C4-2B (cell line): Measurements from ENCODE around the gene CSRNP3.

Source experiments
- ZFX ChIP-seq: fragments of 450-650 bp; IDR thresholded peaks from 2 replicates; pipeline ENCODE4 v1.6.1; 2017
- TF ChIP-seq, protein P1 (sequence below): fragments of 450-650 bp; conservative IDR thresholded peaks from 2 replicates; pipeline ENCODE4 v1.5.1; 2017; ENCODE audit warnings: mild to moderate bottlenecking

- no peak for TF ChIP-seq ZFX
- TF ChIP-seq, protein P1, sequence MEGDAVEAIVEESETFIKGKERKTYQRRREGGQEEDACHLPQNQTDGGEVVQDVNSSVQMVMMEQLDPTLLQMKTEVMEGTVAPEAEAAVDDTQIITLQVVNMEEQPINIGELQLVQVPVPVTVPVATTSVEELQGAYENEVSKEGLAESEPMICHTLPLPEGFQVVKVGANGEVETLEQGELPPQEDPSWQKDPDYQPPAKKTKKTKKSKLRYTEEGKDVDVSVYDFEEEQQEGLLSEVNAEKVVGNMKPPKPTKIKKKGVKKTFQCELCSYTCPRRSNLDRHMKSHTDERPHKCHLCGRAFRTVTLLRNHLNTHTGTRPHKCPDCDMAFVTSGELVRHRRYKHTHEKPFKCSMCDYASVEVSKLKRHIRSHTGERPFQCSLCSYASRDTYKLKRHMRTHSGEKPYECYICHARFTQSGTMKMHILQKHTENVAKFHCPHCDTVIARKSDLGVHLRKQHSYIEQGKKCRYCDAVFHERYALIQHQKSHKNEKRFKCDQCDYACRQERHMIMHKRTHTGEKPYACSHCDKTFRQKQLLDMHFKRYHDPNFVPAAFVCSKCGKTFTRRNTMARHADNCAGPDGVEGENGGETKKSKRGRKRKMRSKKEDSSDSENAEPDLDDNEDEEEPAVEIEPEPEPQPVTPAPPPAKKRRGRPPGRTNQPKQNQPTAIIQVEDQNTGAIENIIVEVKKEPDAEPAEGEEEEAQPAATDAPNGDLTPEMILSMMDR: no peak
Observed at GRCh38 chr2:165718610-165719210, 249.2 kb downstream of the CSRNP3 start.
